Measurements from ENCODE around the gene HS6ST3.

Gene HS6ST3

DNA sequence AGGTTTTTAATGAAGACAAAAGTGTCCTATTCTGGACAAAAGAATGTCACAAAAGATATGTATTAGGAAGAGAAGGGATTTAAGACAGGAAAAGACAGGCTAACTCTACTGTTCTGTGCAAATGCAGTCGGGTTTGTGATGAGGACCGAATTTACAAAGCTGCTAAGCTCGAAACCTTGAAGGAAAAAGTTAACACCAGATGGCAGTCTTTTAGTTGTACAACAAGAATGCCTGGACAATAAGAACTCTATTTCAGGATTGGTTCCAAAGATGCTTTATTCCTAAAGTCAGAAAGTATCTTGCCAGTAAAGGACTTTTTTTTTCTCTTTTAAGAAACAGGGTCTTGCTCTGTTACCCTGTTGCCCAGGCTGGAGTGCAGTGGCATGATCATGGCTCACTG lies 51.1 kb downstream of the HS6ST3 start:
- Histone ChIP-seq H3K27me3 (ENCODE audit: control insufficient read depth, insufficient read depth, low read length) (no peaks in the 10 kb centered on the region), H3K27ac (ENCODE audit: low read depth, low read length) (no peak overlapping the region), H3K4me1 (ENCODE audit: control insufficient read depth, insufficient read depth, low read length) (no peaks in the 10 kb centered on the region), H3K9me3 (ENCODE audit: control insufficient read depth, insufficient read depth, low read depth, low read length) (no peaks in the 10 kb centered on the region), H3K9ac (ENCODE audit: low read length) (no peak overlapping the region), H3K36me3 (ENCODE audit: control insufficient read depth, insufficient read depth, low read length) (no peaks in the 10 kb centered on the region), H3K4me3 (ENCODE audit: low read depth, low read length) (no peak overlapping the region)

DNA sequence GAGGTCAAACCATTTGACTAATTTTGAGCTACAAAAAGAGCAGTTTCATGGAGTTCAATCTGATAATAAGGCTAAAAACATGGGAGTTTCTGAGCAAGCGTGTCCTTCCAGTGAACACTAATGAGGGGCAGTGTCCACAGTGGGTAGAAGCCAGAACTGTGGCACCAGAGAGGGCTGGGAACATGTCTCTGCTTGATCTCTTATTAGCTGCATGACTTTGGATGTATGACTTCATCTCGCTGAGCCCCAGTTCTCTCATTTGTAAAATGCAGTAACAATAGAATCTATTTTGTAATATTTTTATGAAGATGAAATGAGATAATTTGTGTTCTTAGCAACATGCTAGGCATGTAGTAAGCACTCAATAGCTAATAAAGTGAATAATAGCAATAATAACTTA lies 69.8 kb downstream of the HS6ST3 start:
- H3K36me3 ChIP-seq (ENCODE audit: control insufficient read depth, insufficient read depth, low read length): no peaks in the 10 kb centered on the region
- H3K4me1 ChIP-seq (ENCODE audit: control insufficient read depth, insufficient read depth, low read length): no peaks in the 10 kb centered on the region; the same call in 1 of the 2 replicates
- no peaks in the 10 kb centered on the region for H3K27me3 ChIP-seq (ENCODE audit: control insufficient read depth, insufficient read depth, low read length)
- no peak overlapping the region for H3K27ac ChIP-seq (ENCODE audit: low read depth, low read length)
- H3K9me3 ChIP-seq (ENCODE audit: control insufficient read depth, insufficient read depth, low read depth, low read length): no peaks in the 10 kb centered on the region
- no peak overlapping the region for H3K9ac ChIP-seq (ENCODE audit: low read length)
- H3K4me3 ChIP-seq (ENCODE audit: low read depth, low read length): no peak overlapping the region

DNA sequence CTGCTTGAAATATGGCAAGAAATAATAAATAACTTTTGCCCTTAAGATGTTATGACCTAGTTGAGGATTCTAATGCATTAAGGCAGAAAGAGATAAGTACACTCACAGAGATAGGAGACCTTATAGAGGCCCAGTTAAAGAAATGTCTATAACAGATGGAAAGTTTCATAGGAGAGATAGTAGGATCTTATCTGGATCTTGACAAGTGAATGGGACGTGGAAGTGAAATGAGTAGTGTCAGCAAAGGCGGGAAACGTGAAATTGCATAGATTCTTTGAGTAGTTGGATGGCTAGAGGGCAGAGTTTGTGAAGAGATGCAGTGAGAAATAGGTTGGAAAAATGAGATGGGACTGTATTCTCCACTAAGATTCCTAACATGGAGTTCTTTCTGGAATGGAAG lies 71.2 kb downstream of the HS6ST3 start:
- Histone ChIP-seq H3K9ac (ENCODE audit: low read length) (no peak overlapping the region), H3K4me3 (ENCODE audit: low read depth, low read length) (no peak overlapping the region), H3K27ac (ENCODE audit: low read depth, low read length) (no peak overlapping the region), H3K27me3 (ENCODE audit: control insufficient read depth, insufficient read depth, low read length) (no peaks in the 10 kb centered on the region), H3K4me1 (ENCODE audit: control insufficient read depth, insufficient read depth, low read length) (no peaks in the 10 kb centered on the region; the same call in 1 of the 2 replicates), H3K9me3 (ENCODE audit: control insufficient read depth, insufficient read depth, low read depth, low read length) (no peaks in the 10 kb centered on the region), H3K36me3 (ENCODE audit: control insufficient read depth, insufficient read depth, low read length) (no peaks in the 10 kb centered on the region)

DNA sequence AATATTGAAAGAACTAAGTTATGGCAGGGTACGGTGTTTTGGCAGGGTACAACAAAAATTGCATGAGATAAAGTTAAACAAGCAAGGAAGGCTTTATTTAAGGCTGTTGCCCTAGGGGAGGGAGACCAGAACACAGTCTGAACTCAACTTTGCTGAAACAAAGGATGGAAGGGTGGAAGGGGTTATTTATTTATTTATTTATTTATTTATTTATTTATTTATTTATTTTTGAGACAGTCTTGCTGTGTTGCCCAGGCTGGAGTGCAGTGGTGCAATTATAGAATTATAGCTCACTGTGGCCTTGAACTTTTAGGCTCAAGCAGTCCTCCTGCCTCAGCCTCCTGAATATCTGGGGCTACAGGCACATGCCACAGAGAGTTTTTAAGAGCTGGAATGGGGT lies 75.9 kb downstream of the HS6ST3 start:
- H3K9me3 ChIP-seq (ENCODE audit: control insufficient read depth, insufficient read depth, low read depth, low read length): no peaks in the 10 kb centered on the region
- no peak overlapping the region for H3K9ac ChIP-seq (ENCODE audit: low read length)
- H3K4me3 ChIP-seq (ENCODE audit: low read depth, low read length): no peak overlapping the region
- no peak overlapping the region for H3K27ac ChIP-seq (ENCODE audit: low read depth, low read length)
- H3K36me3 ChIP-seq (ENCODE audit: control insufficient read depth, insufficient read depth, low read length): no peaks in the 10 kb centered on the region
- no peaks in the 10 kb centered on the region for H3K4me1 ChIP-seq (ENCODE audit: control insufficient read depth, insufficient read depth, low read length)
- H3K27me3 ChIP-seq (ENCODE audit: control insufficient read depth, insufficient read depth, low read length): no peaks in the 10 kb centered on the region

DNA sequence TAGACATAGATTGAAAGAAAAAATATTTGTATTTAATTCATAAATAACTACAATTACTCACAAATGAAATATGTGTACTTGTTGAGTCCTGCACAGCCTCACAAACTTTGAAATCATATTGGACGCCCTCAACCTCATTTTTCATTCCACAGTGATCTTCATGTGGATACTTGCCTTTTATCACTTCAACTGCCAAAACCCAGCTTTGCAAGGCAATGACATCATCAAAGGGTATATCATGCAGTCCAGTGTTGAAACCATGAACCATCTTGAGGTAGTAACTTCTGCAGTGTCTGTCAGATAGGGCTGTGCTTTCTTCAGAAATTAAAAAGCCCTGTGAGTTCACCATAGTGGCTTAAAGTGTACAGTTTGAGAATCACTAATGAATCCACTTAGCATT lies 82.2 kb downstream of the HS6ST3 start:
- no peaks in the 10 kb centered on the region for H3K4me1 ChIP-seq (ENCODE audit: control insufficient read depth, insufficient read depth, low read length)
- H3K27me3 ChIP-seq (ENCODE audit: control insufficient read depth, insufficient read depth, low read length): no peaks in the 10 kb centered on the region
- no peak overlapping the region for H3K9ac ChIP-seq (ENCODE audit: low read length)

DNA sequence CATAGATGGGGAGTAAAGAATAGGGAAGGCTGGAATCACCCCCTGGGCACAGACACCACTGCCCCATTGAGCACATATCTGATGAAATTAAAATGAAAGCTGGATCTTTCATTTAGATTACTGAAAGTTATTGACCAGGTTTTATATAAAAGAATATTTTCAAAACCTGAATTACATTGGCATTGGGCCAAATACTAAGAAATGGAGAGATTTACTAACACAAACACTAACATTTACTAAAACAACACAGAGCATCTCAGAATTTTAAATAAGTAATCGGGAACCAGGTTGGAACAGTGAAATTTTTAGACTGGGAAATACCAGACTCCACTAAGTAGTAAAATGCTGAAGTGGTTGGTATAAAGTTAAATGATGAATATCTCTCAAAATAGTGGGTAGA lies 88.9 kb downstream of the HS6ST3 start:
- H3K9ac ChIP-seq (ENCODE audit: low read length): no peak overlapping the region

More for the DNA sequence above, 82.2 kb downstream of the HS6ST3 start:
- Histone ChIP-seq H3K36me3 (ENCODE audit: control insufficient read depth, insufficient read depth, low read length) (no peaks in the 10 kb centered on the region), H3K9me3 (ENCODE audit: control insufficient read depth, insufficient read depth, low read depth, low read length) (no peaks in the 10 kb centered on the region), H3K4me3 (ENCODE audit: low read depth, low read length) (no peak overlapping the region), H3K27ac (ENCODE audit: low read depth, low read length) (no peak overlapping the region)

DNA sequence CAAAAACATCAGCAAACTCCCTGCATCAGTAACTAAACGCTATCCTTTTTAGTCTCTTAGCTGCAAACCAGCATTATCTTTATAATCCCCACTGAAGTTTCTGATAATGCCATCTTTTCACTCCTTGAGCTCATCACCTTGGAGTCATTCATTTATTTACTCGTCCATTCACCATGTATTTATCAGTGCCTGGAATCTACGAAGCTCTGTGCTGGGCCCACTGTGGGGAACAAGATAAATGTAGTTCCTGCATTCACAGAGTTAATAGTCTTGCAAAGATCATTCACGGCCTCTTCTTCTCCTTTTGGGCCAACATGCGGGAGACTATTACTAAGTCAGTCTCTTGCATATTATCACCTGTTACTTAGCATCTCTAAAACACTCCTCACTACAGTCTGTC lies 89.4 kb downstream of the HS6ST3 start:
- Histone ChIP-seq H3K27me3 (ENCODE audit: control insufficient read depth, insufficient read depth, low read length) (no peaks in the 10 kb centered on the region), H3K4me1 (ENCODE audit: control insufficient read depth, insufficient read depth, low read length) (no peaks in the 10 kb centered on the region), H3K36me3 (ENCODE audit: control insufficient read depth, insufficient read depth, low read length) (no peaks in the 10 kb centered on the region), H3K27ac (ENCODE audit: low read depth, low read length) (no peak overlapping the region), H3K4me3 (ENCODE audit: low read depth, low read length) (no peak overlapping the region), H3K9ac (ENCODE audit: low read length) (no peak overlapping the region), H3K9me3 (ENCODE audit: control insufficient read depth, insufficient read depth, low read depth, low read length) (no peaks in the 10 kb centered on the region)

More for the DNA sequence above, 88.9 kb downstream of the HS6ST3 start:
- H3K27ac ChIP-seq (ENCODE audit: low read depth, low read length): no peak overlapping the region
- no peaks in the 10 kb centered on the region for H3K4me1 ChIP-seq (ENCODE audit: control insufficient read depth, insufficient read depth, low read length)
- H3K4me3 ChIP-seq (ENCODE audit: low read depth, low read length): no peak overlapping the region
- H3K9me3 ChIP-seq (ENCODE audit: control insufficient read depth, insufficient read depth, low read depth, low read length): no peaks in the 10 kb centered on the region
- H3K27me3 ChIP-seq (ENCODE audit: control insufficient read depth, insufficient read depth, low read length): no peaks in the 10 kb centered on the region
- no peaks in the 10 kb centered on the region for H3K36me3 ChIP-seq (ENCODE audit: control insufficient read depth, insufficient read depth, low read length)

DNA sequence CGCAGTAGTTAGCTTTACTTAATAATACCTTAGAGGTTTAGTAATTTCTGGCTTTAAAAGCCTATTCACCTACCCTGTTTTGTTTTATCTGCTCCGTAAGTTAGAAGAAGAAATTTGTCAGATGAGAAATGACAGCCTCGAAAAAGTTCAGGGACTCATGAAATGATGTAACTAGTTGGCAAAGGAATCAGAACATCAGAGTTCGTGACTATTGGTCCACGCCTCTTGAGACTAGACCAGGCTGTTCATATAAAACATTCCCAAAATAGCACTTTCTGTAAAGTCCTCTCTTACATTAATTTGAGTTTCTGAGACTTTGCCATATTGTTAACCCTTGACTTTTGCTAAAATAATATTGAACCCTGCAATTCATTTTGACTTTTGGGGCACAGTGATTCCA lies 92.0 kb downstream of the HS6ST3 start:
- Histone ChIP-seq H3K4me3 (ENCODE audit: low read depth, low read length) (no peak overlapping the region), H3K27me3 (ENCODE audit: control insufficient read depth, insufficient read depth, low read length) (no peaks in the 10 kb centered on the region), H3K4me1 (ENCODE audit: control insufficient read depth, insufficient read depth, low read length) (no peaks in the 10 kb centered on the region), H3K9me3 (ENCODE audit: control insufficient read depth, insufficient read depth, low read depth, low read length) (no peaks in the 10 kb centered on the region), H3K27ac (ENCODE audit: low read depth, low read length) (no peak overlapping the region), H3K9ac (ENCODE audit: low read length) (no peak overlapping the region), H3K36me3 (ENCODE audit: control insufficient read depth, insufficient read depth, low read length) (no peaks in the 10 kb centered on the region)

DNA sequence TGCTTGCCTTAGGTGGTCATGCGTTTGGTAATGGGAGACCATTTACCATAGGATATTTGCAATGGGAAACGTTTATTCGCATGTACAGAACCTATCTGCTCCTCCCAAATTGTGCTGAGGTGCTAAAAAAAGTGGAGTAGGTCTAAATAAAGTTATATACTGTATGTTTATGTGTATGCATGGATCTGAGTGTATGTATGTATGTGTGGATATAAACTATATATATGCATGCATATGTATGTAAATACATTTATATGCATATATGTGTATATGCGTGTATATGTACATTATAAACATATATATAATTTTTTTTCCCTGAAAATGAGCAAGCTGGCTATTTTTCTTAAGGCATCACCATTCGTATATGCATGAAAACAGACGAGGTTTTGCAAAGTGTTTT lies 95.9 kb downstream of the HS6ST3 start:
- H3K9ac ChIP-seq (ENCODE audit: low read length): no peak overlapping the region
- H3K9me3 ChIP-seq (ENCODE audit: control insufficient read depth, insufficient read depth, low read depth, low read length): no peaks in the 10 kb centered on the region
- H3K4me1 ChIP-seq (ENCODE audit: control insufficient read depth, insufficient read depth, low read length): no peaks in the 10 kb centered on the region
- no peak overlapping the region for H3K4me3 ChIP-seq (ENCODE audit: low read depth, low read length)
- H3K27ac ChIP-seq (ENCODE audit: low read depth, low read length): no peak overlapping the region
- no peaks in the 10 kb centered on the region for H3K27me3 ChIP-seq (ENCODE audit: control insufficient read depth, insufficient read depth, low read length)
- H3K36me3 ChIP-seq (ENCODE audit: control insufficient read depth, insufficient read depth, low read length): no peaks in the 10 kb centered on the region

DNA sequence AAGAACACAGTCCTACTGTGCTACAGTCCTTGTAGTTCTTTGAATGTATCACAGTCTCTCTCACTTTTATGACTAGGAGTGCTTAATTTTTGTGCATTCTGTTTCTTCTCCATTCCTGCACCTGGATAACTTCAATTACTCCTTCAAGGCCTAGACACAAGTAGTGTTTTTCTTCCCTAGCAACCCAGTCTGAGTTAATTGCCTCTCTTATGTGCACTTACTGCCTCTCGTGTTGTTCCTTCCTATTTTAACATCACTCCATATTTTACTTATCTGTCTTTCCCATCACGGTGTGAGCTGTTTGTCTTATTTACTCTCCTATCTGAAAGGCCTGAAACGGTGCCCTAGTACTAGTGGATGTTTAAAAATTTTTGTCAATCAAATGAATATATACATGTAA lies 101.5 kb downstream of the HS6ST3 start:
- H3K36me3 ChIP-seq (ENCODE audit: control insufficient read depth, insufficient read depth, low read length): no peaks in the 10 kb centered on the region
- H3K4me3 ChIP-seq (ENCODE audit: low read depth, low read length): no peak overlapping the region
- no peaks in the 10 kb centered on the region for H3K4me1 ChIP-seq (ENCODE audit: control insufficient read depth, insufficient read depth, low read length)
- no peaks in the 10 kb centered on the region for H3K9me3 ChIP-seq (ENCODE audit: control insufficient read depth, insufficient read depth, low read depth, low read length)
- H3K27ac ChIP-seq (ENCODE audit: low read depth, low read length): no peak overlapping the region
- no peaks in the 10 kb centered on the region for H3K27me3 ChIP-seq (ENCODE audit: control insufficient read depth, insufficient read depth, low read length)
- H3K9ac ChIP-seq (ENCODE audit: low read length): no peak overlapping the region

DNA sequence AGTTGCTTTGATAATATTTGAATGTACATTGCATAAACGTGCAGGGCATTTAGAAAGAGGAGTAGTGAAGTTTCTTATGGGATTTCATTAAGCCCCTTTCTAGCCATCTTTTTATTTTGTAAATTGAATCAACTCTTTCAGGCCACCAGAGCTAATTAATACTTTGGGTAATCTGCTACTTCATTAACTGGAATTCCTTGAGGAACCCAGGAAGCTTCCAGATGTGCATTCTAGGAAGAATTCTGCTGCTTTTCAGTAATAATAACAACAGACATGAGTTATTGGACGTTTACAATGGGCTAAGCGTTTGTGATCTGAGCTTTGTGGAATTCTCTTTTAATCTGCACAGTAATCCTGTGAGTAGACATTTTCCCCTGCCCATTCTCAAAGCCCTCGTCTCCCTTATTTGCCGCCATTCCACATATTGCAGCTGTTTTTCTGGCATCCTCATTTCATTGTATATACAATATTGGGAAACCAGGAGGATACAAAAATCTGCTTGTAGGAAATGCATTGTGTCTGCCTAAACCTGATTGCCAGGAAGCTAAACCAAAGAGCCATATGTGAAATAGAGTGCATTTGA lies 103.9 kb downstream of the HS6ST3 start:
- no peak overlapping the region for H3K27ac ChIP-seq (ENCODE audit: low read depth, low read length)
- no peaks in the 10 kb centered on the region for H3K36me3 ChIP-seq (ENCODE audit: control insufficient read depth, insufficient read depth, low read length)
- H3K27me3 ChIP-seq (ENCODE audit: control insufficient read depth, insufficient read depth, low read length): no peaks in the 10 kb centered on the region
- H3K9me3 ChIP-seq (ENCODE audit: control insufficient read depth, insufficient read depth, low read depth, low read length): peaks cover 12% of the 10 kb centered on the region; the same call in 1 of the 2 replicates
- no peak overlapping the region for H3K9ac ChIP-seq (ENCODE audit: low read length)
- H3K4me3 ChIP-seq (ENCODE audit: low read depth, low read length): no peak overlapping the region
- H3K4me1 ChIP-seq (ENCODE audit: control insufficient read depth, insufficient read depth, low read length): no peaks in the 10 kb centered on the region

DNA sequence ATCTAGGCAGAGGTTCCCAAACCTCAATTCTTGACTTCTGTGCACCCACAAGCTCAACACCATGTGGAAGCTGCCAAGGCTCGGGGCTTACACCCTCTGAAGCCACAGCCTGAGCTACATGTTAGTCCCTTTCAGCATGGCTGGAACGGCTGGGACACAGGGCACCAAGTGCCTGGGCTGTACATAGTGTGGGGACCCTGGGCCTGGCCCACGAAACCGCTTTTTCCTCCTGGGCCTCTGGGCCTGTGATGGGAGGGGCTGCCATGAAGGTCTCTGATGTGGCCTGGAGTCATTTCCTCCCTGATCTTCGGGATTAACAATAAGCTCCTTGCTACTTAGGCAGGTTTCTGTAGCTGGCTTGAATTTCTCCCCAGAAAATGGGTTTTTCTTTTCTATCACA lies 108.1 kb downstream of the HS6ST3 start:
- no peaks in the 10 kb centered on the region for H3K4me1 ChIP-seq (ENCODE audit: control insufficient read depth, insufficient read depth, low read length)
- H3K9me3 ChIP-seq (ENCODE audit: control insufficient read depth, insufficient read depth, low read depth, low read length): peaks cover 16% of the 10 kb centered on the region; the same call in 1 of the 2 replicates
- no peak overlapping the region for H3K9ac ChIP-seq (ENCODE audit: low read length)
- H3K27me3 ChIP-seq (ENCODE audit: control insufficient read depth, insufficient read depth, low read length): no peaks in the 10 kb centered on the region
- no peak overlapping the region for H3K27ac ChIP-seq (ENCODE audit: low read depth, low read length)
- H3K4me3 ChIP-seq (ENCODE audit: low read depth, low read length): no peak overlapping the region
- H3K36me3 ChIP-seq (ENCODE audit: control insufficient read depth, insufficient read depth, low read length): no peaks in the 10 kb centered on the region

Data from HUES6 (cell line).